ACC112 (cell line): ENCODE measurements around the gene IGF2BP2.
"Not testable (repeated sequence)": the region's sequence is repeated elsewhere in the genome, so short reads cannot be mapped to it uniquely, and the experiment has no call there.

ENCODE experiments used
- H2AFZ ChIP-seq: fragments of 200-600 bp; sonication (generic); one replicate; pipeline ENCODE4 v1.6.0; 2017; ENCODE audit warnings: antibody characterized with exemption, low read length; ENCODE audit not compliant: unreplicated experiment
- H3K27ac ChIP-seq: fragments of 200-600 bp; sonication (generic); 2 replicates; pipeline ENCODE4 v1.5.1; 2014; ENCODE audit warnings: low read depth, mild to moderate bottlenecking, antibody characterized with exemption, low read length, moderate library complexity
- H3K27me3 ChIP-seq: fragments of 200-600 bp; sonication (generic); 2 replicates; pipeline ENCODE4 v1.6.1; 2014; ENCODE audit warnings: mild to moderate bottlenecking, antibody characterized with exemption, low read length, moderate library complexity, mixed read lengths; ENCODE audit not compliant: insufficient read depth
- H3K36me3 ChIP-seq: fragments of 200-600 bp; sonication (generic); 2 replicates; pipeline ENCODE4 v1.6.1; 2016; ENCODE audit warnings: mild to moderate bottlenecking, antibody characterized with exemption, low read length, moderate library complexity, mixed read lengths; ENCODE audit not compliant: insufficient read depth
- H3K4me1 ChIP-seq: fragments of 200-600 bp; sonication (generic); one replicate; pipeline ENCODE4 v1.6.1; 2016; ENCODE audit warnings: low read length, mixed read lengths; ENCODE audit not compliant: insufficient read depth, unreplicated experiment, control insufficient read depth
- H3K4me3 ChIP-seq: fragments of 200-600 bp; sonication (generic); 2 replicates; pipeline ENCODE4 v1.5.1; 2014; ENCODE audit warnings: mild to moderate bottlenecking, low read depth, low read length
- H3K79me2 ChIP-seq: fragments of 200-600 bp; sonication (generic); one replicate; pipeline ENCODE4 v1.6.0; 2016; ENCODE audit warnings: low read length; ENCODE audit not compliant: control insufficient read depth, unreplicated experiment, insufficient read depth

The IGF2BP2 gene

DNA sequence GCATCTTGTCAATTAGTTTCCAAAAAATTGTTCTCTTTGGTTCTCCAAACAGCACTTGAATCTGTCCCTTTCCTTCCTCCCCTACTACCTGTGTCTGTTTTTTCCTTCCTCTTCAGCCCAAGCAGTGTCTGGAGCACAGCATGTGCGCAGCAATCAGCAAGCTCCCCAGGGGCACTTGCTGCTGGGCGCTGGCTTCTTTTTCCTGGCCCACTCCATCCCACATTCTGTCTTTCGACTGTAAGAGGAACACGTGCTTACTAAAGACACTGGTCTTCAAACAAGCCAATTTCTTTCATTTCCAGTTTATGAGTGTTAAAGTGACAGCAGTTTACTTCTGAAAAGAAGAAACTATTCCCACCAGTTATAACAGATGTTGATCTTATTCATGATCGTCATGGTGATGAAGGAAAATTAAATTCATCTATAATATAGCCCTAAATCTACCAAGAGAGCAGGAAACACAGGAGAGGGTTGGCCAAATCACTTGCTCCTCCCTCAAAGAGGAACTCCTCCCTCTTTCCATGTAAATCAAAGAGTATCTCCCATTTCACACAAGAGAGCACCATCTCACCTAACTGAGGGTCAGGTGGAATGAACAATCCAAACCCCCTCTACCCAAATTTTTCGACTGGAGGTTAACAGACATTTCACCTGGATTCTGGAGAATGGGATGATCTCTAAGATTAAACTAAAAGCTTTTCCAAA is 115.4 kb downstream of the IGF2BP2 start:
- H3K27ac ChIP-seq = no peak overlapping the region; the same call in 1 of the 2 replicates
- H3K27me3 ChIP-seq = no peaks in the 10 kb centered on the region
- H3K79me2 ChIP-seq = peaks cover 82% of the 10 kb centered on the region
- H3K4me3 ChIP-seq = no peak overlapping the region
- no peak overlapping the region for H2AFZ ChIP-seq
- peaks cover 40% of the 10 kb centered on the region for H3K4me1 ChIP-seq
- H3K36me3 ChIP-seq = no peaks in the 10 kb centered on the region; the same call in 1 of the 2 replicates

- H3K4me3 ChIP-seq = no peak overlapping the region
- no peak overlapping the region for H3K27ac ChIP-seq
- no peak overlapping the region for H2AFZ ChIP-seq
- peaks cover 49% of the 10 kb centered on the region for H3K4me1 ChIP-seq
- no peaks in the 10 kb centered on the region for H3K27me3 ChIP-seq
- no peaks in the 10 kb centered on the region for H3K36me3 ChIP-seq
- H3K79me2 ChIP-seq = peaks cover 82% of the 10 kb centered on the region
Measured at GRCh38 chr3:185708392-185708791, 116.5 kb downstream of the IGF2BP2 start.

DNA sequence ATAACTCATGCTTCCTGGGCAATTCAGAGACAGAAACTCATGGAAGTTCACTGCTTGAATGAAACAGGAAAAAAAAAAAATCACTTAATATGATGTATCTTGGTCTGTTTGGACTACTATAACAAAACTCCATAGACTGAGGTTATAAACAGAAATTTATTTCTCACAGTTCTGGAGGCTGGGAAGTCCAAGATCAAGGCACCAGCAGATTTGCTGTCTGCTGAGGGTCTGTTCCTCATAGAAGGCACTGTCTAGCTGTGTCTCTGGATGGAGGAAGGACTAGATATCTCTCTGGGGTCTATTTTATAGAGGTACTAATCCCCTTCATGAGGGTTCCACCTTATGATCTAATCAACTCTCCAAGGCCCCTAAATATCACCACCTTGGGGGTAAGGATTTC is 119.3 kb downstream of the IGF2BP2 start:
- no peaks in the 10 kb centered on the region for H3K36me3 ChIP-seq
- peaks cover 44% of the 10 kb centered on the region for H3K4me1 ChIP-seq
- no peak overlapping the region for H3K27ac ChIP-seq
- no peak overlapping the region for H3K4me3 ChIP-seq
- no peak overlapping the region for H2AFZ ChIP-seq
- peaks cover 84% of the 10 kb centered on the region for H3K79me2 ChIP-seq
- no peaks in the 10 kb centered on the region for H3K27me3 ChIP-seq

DNA sequence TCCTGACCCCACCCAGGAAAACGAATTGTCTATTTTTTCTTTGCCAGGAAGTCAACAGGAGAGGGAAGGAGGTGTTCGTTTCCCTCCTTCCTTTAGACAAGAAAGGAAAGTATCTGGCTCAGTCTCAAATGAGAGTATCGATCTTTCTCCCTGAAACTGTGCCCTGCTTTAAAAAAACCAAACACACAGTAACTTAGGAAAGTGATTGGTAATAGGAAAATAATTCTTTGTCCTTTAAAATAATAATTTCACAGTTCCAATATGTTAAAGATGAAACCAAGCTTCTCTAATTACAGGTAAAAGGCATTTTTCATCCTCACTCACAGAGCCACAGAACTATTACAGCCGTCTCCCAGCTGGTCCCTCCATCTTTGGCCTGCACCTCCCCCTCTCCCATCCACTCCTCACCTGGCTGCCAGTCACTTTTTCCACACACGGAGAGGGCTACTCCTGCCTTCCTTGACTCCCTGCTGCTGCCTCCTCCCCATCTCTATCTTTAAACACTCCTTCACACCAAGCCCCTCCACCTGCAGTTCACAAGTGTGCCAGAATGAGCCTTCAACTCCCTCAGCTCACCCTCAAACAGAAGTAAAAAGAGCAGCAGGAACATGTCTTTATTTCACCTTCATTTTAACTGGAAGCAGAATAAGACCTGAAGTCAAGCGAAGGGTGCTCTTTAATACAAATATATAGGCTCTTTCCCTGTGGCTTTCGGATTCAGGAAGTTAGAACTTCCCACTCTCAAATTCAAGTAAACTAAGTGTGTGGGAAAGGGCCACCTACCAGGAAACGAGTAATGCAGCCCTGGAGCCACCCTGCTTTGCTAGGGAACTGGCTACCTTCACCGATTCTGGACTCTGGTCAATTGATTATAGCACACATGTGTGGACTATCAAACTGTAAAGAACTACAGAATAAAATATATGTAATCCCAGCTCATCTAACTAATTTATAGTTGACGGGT is 122.3 kb downstream of the IGF2BP2 start:
- peak overlapping the region; percentile 35 for H3K27ac ChIP-seq
- H3K4me3 ChIP-seq = 0 out of 2 replicates have a peak overlapping the region, but pooled peaks have one; percentile 16
- H3K79me2 ChIP-seq = peaks cover 80% of the 10 kb centered on the region
- H3K27me3 ChIP-seq = no peaks in the 10 kb centered on the region
- H3K4me1 ChIP-seq = peaks cover 33% of the 10 kb centered on the region
- no peak overlapping the region for H2AFZ ChIP-seq
- H3K36me3 ChIP-seq = no peaks in the 10 kb centered on the region; the same call in 1 of the 2 replicates

DNA sequence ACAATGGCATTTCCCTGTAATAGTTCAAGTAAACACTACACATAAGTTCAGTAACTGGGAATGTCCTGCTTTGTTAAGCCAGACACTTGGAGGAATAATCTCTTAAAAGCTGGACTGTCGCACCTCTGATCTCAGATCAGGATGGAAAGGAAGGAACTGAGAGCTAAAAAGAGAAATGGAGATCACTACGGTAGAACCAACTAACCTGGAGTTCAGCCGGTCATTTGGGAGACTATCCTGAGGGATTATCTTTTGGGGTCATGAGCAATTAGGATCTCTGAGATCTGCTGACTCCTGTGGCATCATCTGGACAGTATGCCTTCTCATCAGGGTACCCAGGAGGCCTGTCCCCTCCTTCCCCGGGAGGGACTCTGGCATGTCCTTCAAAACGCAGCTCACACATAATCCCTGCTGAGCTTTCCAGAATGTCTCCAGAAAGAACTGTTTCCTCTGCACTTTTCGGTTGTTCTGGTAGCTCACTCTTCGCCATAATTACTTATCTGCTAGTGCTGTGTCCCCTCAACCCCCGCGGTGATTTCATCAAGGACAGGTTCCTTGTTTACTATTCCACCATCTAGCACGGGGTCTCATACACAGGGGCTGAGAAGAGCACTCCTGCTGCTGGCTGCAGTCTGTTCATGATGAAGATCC is 123.1 kb downstream of the IGF2BP2 start:
- H3K4me1 ChIP-seq = peaks cover 33% of the 10 kb centered on the region
- no peaks in the 10 kb centered on the region; the same call in 1 of the 2 replicates for H3K36me3 ChIP-seq
- H2AFZ ChIP-seq = no peak overlapping the region
- no peak overlapping the region for H3K4me3 ChIP-seq
- peaks cover 77% of the 10 kb centered on the region for H3K79me2 ChIP-seq
- no peaks in the 10 kb centered on the region for H3K27me3 ChIP-seq
- H3K27ac ChIP-seq = no peak overlapping the region; the same call in 1 of the 2 replicates

GRCh38 chr3:185699927-185700326 is 124.9 kb downstream of the IGF2BP2 start:
- H2AFZ ChIP-seq = no peak overlapping the region
- peaks cover 35% of the 10 kb centered on the region for H3K4me1 ChIP-seq
- H3K27me3 ChIP-seq = no peaks in the 10 kb centered on the region
- peaks cover 64% of the 10 kb centered on the region for H3K79me2 ChIP-seq
- no peak overlapping the region for H3K4me3 ChIP-seq
- no peak overlapping the region for H3K27ac ChIP-seq
- no peaks in the 10 kb centered on the region; the same call in 1 of the 2 replicates for H3K36me3 ChIP-seq

- H2AFZ ChIP-seq, H3K27ac ChIP-seq, H3K4me3 ChIP-seq, H3K27me3 ChIP-seq, H3K36me3 ChIP-seq: not testable (repeated sequence)
- Histone ChIP-seq H3K79me2 (peaks cover 44% of the 10 kb centered on the region), H3K4me1 (peaks cover 26% of the 10 kb centered on the region)
Measured at GRCh38 chr3:185697228-185697627, 127.6 kb downstream of the IGF2BP2 start.

DNA sequence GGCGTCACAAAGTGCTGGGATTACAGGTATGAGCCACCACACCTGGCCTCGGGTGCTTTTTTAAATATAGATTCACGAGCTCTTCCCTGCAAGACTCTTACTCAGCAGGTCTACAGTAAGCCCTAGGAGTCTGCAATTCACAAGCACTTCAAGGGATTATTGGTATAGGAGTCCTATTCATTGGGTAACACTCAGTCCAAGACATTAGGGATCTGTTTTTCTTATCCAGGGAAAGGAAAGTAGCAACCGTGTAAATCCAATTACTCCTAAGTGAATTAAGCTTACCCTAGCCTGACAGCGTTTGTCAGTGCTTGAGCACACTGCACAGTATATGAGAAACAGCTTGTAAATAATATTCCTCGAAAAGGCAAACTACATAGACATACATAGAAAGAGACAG is 128.8 kb downstream of the IGF2BP2 start:
- Histone ChIP-seq H3K27ac (no peak overlapping the region), H3K79me2 (peaks cover 34% of the 10 kb centered on the region), H3K36me3 (peaks cover 10% of the 10 kb centered on the region), H3K27me3 (no peaks in the 10 kb centered on the region), H2AFZ (no peak overlapping the region), H3K4me3 (no peak overlapping the region), H3K4me1 (peaks cover 17% of the 10 kb centered on the region)

DNA sequence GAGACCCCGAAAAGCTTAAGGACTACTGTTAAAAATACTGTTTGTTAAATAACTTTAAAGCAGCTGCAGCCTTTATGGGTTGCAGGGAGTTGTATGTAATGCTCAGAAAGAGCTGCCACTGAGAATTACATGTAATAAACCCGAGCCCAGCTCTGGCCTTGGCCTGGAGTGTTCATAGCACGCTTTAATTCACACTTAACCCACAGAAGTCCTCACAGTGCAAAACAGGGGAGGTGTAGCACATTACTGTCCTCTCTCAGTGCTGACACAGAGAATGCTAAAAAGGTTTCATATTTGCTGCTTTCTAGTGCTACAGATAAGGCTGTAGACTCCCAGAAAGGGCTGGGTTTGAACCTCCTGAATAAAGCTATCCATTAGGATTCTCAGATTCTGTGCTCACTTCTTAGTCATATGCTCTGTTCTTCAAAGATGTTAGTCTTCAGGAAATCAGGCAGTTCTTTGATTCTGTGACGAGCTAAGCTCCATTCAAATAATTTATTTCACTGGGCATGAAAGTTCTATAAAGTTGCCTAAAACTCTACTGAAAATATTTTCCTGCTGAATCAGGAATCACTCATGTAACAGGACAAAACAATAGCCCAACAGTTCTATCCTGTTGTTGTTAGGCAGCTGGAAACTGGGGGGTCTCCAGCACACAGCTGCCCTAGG is 130.7 kb downstream of the IGF2BP2 start:
- peaks cover 24% of the 10 kb centered on the region for H3K4me1 ChIP-seq
- peaks cover 17% of the 10 kb centered on the region for H3K79me2 ChIP-seq
- H3K27ac ChIP-seq = peak overlapping the region; percentile 79
- H3K36me3 ChIP-seq = peaks cover 10% of the 10 kb centered on the region; the same call in 1 of the 2 replicates
- H3K4me3 ChIP-seq = no peak overlapping the region
- H2AFZ ChIP-seq = no peak overlapping the region
- H3K27me3 ChIP-seq = no peaks in the 10 kb centered on the region

DNA sequence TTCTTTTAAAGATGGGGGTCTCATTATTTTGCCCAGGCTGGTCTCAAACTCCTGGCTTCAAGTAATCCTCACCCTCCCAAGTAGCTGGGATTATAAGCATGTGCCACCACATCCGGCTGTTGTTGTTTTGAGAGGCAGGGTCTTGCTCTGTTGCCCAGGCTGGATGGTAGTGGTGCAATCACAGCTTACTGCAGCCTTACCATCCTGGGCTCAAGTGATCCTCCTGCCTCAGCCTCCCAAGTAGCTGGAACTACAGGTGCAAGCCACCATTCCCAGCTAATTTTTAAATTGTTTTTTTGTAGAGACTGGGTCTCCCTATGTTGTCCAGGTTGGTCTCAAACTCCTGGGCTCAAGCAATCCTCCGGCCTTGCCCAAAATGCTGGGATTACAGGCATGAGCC is 133.2 kb downstream of the IGF2BP2 start:
- H3K27ac ChIP-seq = no peak overlapping the region
- no peak overlapping the region for H3K4me3 ChIP-seq
- peaks cover 17% of the 10 kb centered on the region for H3K36me3 ChIP-seq
- H2AFZ ChIP-seq = no peak overlapping the region
- H3K27me3 ChIP-seq = no peaks in the 10 kb centered on the region
- H3K4me1 ChIP-seq = peaks cover 42% of the 10 kb centered on the region
- H3K79me2 ChIP-seq = peaks cover 16% of the 10 kb centered on the region
